M059J (cell line): Measurements from ENCODE around the gene SSPN. TPM values are rescaled to one million over a fixed set of nuclear protein-coding genes. Genes with fewer than 3 reads are reported as not detected.
A peak's percentile ranks its signal among the peaks of the same experiment; 100 is the strongest.
"Not testable (repeated sequence)": the region's sequence is repeated elsewhere in the genome, so short reads cannot be mapped to it uniquely, and the experiment has no call there.

ENCODE experiments used
- DNase-seq: peaks from one replicate; pipeline ENCODE4 v3.0.0-alpha.2; 2012; ENCODE audit warnings: low read depth
- total RNA-seq: library from RNA; depleted of rRNA; stranded (reverse); fragments of >200 nt; shearing (Covaris generic); gene quantifications from 2 replicates; pipeline ENCODE4 v1.2.3, GENCODE V29; 2014

Gene SSPN
- total RNA-seq, 1 experiment from 2014 or later, result 4.1 TPM

- DNase-seq, result no peak
Measured at GRCh38 chr12:26229910-26230309, 34.5 kb downstream of the SSPN start.

- DNase-seq, result no peak
Measured at GRCh38 chr12:26231470-26231869, 36.1 kb downstream of the SSPN start.

DNA sequence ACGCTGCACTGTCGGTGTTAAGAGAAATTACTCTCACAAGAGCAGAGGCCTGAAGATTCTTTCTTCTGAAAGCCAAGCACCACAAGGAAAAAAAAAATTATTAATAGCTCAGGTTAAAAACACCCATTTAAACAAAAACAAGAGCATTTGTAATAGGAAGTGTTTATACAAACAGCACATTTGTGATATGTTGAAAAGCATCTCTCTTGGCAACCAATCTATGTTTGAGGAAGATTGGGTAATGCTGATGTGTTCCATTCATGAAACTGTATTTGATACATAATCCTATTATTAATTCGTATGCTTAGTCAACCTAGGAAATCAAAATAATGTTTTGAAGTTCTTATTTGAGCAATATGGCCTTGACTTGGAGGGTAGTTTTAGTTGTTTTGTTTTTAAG is 36.5 kb downstream of the SSPN start:
- DNase-seq, result no peak

GRCh38 chr12:26233631-26234030 is 38.3 kb downstream of the SSPN start:
- DNase-seq, result peak; percentile 39

DNA sequence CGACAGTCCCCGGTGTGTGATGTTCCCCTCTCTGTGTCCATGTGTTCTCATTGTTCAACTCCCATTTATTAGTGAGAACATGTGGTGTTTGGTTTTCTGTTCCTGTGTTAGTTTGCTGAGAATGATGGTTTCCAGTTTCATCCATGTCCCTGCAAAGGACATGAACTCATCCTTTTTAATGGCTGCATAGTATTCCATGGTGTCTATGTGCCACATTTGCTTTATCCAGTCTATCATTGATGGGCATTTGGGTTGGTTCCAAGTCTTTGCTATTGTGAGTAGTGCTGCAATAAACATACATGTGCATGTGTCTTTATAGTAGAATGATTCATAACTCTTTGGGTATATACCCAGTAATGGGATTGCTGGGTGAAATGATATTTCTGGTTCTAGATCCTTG is 40.1 kb downstream of the SSPN start:
- not testable (repeated sequence) for DNase-seq

GRCh38 chr12:26238341-26239121 is 43.2 kb downstream of the SSPN start:
- no peak for DNase-seq

- peak; percentile 99 for DNase-seq
Measured at GRCh38 chr12:26239122-26239851, 43.9 kb downstream of the SSPN start.

DNA sequence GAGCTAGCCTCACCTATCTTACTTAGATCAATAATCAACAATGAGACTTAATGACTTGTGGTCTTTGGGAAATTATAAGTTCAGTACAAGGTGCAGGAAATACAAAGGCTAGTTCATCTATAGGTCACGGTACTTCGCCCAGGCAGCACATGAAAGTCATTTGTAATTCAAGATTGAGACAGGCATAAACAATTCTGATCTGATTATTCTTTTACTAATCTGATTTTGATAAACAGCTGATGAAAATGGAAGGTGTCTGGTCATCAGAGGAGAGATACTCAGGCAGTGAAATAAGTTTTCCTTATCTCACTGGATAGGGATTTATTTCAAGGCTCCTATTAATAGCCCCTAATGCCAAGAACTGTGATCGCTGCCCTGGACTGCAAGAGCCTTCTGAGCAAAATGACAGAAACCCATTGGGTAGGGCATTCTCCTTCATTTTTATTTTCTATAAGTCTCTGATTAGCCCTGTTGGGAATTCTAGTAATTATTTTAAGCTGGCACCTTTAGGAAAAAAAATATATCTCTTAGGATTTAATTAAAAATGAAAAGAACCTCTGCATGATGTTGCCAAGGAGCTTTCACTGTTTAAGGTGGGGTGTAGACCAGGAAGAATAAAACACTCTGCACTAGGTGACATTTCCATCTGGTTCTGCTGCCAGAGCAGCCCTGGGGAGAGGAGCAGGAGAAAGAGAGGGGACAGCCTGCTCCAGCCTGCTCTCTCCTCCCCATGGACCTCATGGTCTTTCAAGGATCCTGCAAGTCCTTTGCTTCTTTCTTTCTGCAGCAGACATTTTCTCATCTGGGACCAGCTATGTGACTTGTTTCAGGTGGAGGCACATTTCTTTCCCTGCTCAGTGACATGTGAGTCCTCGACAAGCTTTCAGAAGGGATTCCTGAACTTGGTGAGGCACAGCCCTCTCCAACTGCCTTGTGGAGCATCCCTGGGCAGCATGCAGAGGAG is 44.8 kb downstream of the SSPN start:
- no peak for DNase-seq

DNA sequence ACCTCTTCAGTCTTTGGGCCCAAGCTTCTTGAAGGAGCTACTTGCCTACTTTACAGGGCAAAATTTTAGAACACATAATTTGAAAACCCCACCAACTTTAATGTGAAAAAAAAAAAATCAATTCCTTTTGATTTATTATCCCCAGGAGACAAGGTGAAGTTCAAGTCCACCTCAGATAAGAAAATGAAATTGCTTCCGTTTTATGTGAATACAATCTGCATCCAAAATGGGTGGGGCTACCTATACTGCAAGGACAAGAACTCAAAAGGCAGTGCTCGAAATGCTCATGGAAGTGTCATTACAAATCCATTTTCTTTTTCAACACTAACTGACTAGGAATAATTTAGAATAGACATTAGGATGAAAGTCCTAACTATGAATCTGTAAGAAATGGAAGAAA is 45.7 kb downstream of the SSPN start:
- DNase-seq, result no peak

GRCh38 chr12:26242683-26243082 is 47.3 kb downstream of the SSPN start:
- no peak for DNase-seq

DNA sequence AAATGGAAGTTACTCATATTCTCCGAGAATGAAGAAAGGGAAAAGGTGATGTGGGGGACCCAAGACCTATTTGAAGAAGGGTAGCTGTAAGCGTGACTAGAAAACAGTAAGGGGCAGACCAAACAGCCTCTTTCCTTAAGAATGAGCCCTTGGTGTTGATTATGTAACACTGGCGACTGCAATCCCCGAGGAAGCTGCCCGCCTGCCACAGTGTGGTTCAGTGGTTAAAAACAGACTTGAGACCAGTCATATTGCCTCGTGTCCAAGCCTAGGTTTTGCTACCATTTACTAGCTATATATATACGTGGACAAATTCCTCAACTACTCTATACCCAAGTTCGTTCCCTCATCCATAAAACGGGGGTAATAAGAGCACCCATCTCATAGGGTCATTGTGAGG is 49.1 kb downstream of the SSPN start:
- DNase-seq, result no peak

- no peak for DNase-seq
Measured at GRCh38 chr12:26245175-26245942, 50.0 kb downstream of the SSPN start.

DNA sequence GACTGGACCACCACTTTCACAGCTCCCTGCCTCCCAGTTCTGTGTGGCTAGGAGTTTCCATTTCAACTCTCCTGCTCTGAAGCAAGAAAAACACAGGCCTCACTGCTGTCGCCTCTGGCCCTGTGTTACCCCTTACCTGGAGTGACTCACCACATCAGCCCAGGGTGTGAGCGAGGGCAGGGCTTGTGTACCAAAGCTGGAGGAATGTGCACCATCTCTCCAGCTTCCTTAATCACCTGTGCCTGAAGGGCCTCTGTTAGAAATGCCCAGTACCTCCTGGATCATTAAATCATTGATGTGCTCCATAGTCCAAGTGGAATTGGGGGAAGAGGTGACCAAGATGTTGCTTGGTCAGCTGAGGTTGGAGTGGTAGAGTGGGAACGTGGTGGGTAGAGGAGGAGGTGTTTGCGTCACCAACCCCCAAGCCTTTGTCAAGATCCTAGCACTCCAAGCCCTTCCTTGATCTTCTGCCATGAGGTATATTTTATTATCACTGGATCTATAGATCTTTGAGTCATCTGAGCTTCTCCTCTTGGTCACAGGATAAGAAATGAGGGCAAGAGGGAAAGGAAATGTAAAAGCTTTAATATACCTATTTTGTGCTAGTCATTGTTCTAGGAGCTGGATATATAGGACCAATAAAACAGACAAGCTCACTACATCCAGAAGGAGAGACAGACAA is 51.3 kb downstream of the SSPN start:
- DNase-seq, result no peak

GRCh38 chr12:26247873-26248272 is 52.5 kb downstream of the SSPN start:
- no peak for DNase-seq

- DNase-seq, result no peak
Measured at GRCh38 chr12:26250801-26251200, 55.4 kb downstream of the SSPN start.

GRCh38 chr12:26251600-26251999 is 56.2 kb downstream of the SSPN start:
- DNase-seq, result no peak

- DNase-seq, result no peak
Measured at GRCh38 chr12:26252946-26253345, 57.6 kb downstream of the SSPN start.

DNA sequence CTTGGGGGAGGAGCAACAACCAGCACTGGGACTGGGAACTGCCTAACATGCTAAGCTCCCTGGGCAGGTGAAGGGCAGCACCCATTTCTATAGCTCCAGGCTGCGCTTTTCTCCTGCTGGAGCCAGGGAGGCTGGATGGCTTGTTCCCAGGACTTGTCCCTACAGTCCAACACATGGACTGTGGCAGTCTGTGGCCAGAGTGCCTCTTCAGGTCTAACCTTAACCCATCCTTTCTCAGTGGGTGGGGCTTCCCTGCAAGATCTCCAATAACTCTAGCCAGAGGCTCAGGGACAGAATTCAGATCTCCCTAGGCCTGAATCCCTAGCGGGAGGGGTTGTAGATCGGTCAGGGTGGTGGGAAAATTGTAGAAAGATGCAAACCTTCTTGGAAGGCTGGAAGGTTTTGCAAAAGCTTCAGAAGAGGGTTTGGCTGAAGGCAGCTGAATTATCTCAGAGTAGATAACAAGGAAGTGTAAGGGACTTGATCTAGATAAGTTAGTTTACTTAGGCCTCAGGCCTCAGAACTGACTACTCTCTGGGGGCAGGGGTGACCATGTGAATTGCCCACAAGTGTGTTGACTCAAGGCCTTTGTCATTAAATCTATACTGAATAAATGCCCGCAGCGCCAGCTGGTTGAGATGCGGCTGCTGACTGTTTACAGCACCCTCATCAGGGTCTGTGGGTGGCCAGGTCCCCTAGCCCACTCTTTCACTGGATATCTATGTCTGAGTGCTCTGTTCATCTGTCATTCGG is 60.7 kb downstream of the SSPN start:
- DNase-seq, result no peak

GRCh38 chr12:26264215-26264838 is 69.0 kb downstream of the SSPN start:
- no peak for DNase-seq

DNA sequence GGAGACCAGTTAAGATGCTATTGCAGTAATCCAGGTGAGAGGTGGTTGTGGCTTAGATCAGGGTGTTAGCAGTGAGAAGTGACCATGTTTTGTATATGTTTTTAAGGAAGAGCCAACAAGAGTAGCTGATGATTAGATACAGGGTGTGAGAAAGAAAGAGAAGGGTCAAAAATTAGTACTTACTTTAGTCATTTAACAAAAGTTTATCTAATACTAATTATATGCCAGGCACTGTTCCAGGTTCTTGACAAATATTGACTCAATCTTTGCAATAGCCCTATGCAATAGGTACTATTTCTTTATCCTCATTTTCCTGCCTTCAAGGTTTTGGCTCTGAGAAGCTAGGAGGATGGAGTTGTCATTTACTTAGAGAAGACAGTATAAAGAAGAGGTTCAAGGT is 70.2 kb downstream of the SSPN start:
- DNase-seq, result no peak
